ENCODE measurements around the gene SLC16A5. TPM values are rescaled to one million over a fixed set of nuclear protein-coding genes. Genes with fewer than 3 reads are reported as not detected.

The SLC16A5 gene
- total and polyA plus RNA-seq, 12 donors: 3.6 to 17.4 (median 11.9) TPM

DNA sequence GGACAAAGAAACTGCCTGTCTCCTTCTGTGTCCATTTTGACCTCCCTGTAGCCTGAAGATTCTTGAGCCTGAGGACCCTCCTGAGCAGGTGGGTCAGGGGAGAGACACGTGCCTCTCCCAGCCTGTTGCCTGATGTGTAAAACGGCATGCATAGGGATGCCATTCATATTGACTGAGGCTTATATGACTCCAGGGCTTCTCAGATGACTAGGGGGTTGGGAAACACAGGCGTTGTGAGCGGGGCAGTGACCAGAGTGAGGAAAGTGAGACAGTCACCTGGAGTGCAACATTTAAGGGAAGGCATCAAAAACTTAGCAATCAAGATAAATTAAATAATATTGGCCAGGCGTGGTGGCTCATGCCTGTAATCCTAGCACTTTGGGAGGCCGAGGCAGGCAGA is 5.1 kb upstream of the SLC16A5 start:
- Histone ChIP-seq H3K4me3 (no peak overlapping the region), H3K9me3 (no peaks in the 10 kb centered on the region), H3K36me3 (no peaks in the 10 kb centered on the region), H3K4me1 (peaks cover 9 to 45% (median 29%) of the 10 kb centered on the region in 9 donors), H3K27me3 (no peaks in the 10 kb centered on the region), H3K27ac (no peak overlapping the region)
- intact Hi-C loops (cut with DNase I): no loop called here
- ATAC-seq: no peak
- DNase-seq: no peak
- TF ChIP-seq CTCF (IDR thresholded peaks at IDR 0.05): no peak
- WGBS, 2 donors: 83 to 89% methylated on average over 6 of the region's 6 CpGs

DNA sequence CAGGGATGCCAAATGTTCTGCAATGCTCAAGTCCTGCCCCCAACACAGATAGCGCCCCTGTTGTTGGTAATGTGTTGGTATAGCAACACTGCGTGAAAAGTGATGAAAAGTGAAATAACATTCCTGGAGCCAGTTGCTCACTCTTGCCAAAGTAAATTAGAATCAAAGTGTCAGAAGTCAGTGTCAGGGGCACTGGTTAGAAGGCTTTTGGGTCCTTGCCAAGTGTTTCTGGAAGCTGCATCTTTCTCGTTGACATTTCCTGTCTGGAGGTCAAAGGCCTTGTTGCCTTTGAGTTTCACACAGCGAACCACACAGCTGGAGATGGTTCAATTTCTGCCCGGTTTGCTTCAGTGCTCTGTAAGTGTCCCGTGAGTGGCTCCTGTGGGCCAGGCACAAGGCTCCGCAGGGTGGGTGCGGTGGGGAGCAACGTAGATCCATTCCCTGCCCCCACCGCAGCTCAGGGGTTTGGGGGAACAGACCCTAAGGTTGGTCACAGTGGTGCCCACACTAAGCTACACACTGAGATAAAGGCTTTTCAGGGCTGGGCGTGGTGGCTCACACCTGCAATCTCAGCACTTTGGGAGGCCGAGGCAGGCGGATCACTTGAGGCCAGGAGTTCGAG is 3.6 kb upstream of the SLC16A5 start:
- H3K36me3 ChIP-seq: no peaks in the 10 kb centered on the region
- 55 to 57% methylated on average over 14 of the region's 14 CpGs for WGBS, 2 donors
- H3K27me3 ChIP-seq: no peaks in the 10 kb centered on the region
- ATAC-seq: no peak
- TF ChIP-seq CTCF (IDR thresholded peaks at IDR 0.05): no peak
- no peak for DNase-seq
- no peak overlapping the region for H3K4me3 ChIP-seq
- H3K4me1 ChIP-seq: peaks cover 8 to 44% (median 29%) of the 10 kb centered on the region in 9 donors
- H3K9me3 ChIP-seq: no peaks in the 10 kb centered on the region
- H3K27ac ChIP-seq: no peak overlapping the region
- intact Hi-C loops (cut with DNase I): no loop called here

GRCh38 chr17:75086496-75087181 is 1.1 kb upstream of the SLC16A5 start:
- Histone ChIP-seq H3K36me3 (no peaks in the 10 kb centered on the region), H3K27ac (peak overlapping the region in 7 of 10 donors; percentile 68 to 95 (median 92)), H3K4me3 (peak overlapping the region in 2 of 10 donors; percentile 73 to 77), H3K4me1 (peaks cover 13 to 57% (median 35%) of the 10 kb centered on the region in 9 donors), H3K9me3 (no peaks in the 10 kb centered on the region), H3K27me3 (no peaks in the 10 kb centered on the region)
- TF ChIP-seq CTCF (IDR thresholded peaks at IDR 0.05): no peak
- DNase-seq: no peak
- WGBS, 2 donors: 84 to 86% methylated on average over 15 of the region's 15 CpGs
- ATAC-seq: no peak
- intact Hi-C loops (cut with DNase I): no loop called here

DNA sequence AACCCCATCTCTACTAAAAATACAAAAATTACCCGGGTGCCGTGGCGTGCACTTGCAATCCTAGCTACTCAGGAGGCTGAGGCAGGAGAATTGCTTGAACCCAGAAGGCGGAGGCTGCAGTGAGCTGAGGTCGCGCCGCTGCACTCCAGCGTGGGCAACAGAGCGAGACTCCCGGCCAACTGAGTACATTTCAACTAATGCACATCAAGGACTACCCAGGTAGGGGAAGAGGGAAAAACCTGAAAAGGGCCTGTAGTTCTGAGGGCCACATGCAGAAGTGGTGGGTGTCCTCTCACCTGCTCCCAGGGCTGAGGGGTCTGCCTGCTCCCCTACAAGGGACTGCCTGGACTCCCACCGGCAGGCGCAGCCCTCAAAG is 584 bp upstream of the SLC16A5 start:
- H3K36me3 ChIP-seq: no peaks in the 10 kb centered on the region
- 71 to 77% methylated on average over 12 of the region's 12 CpGs for WGBS, 2 donors
- TF ChIP-seq CTCF (IDR thresholded peaks at IDR 0.05): no peak
- DNase-seq (no peak), ATAC-seq (peak in 1 of 8 donors; percentile 0)
- intact Hi-C loops (cut with DNase I): no loop called here
- H3K4me3 ChIP-seq: peak overlapping the region; percentile 24 to 88 (median 66)
- H3K27ac ChIP-seq: peak overlapping the region in 9 of 10 donors; percentile 68 to 98 (median 94)
- H3K9me3 ChIP-seq: no peaks in the 10 kb centered on the region
- no peaks in the 10 kb centered on the region for H3K27me3 ChIP-seq
- H3K4me1 ChIP-seq: peaks cover 14 to 60% (median 37%) of the 10 kb centered on the region in 9 donors
